Brain pericyte (primary cell): ENCODE results near the gene RAP1GDS1.

Experiments
- DNase-seq: peaks from one replicate; pipeline ENCODE4 v3.0.0-alpha.2; 2012; ENCODE audit warnings: low read depth, low spot score

The RAP1GDS1 gene, protein sequence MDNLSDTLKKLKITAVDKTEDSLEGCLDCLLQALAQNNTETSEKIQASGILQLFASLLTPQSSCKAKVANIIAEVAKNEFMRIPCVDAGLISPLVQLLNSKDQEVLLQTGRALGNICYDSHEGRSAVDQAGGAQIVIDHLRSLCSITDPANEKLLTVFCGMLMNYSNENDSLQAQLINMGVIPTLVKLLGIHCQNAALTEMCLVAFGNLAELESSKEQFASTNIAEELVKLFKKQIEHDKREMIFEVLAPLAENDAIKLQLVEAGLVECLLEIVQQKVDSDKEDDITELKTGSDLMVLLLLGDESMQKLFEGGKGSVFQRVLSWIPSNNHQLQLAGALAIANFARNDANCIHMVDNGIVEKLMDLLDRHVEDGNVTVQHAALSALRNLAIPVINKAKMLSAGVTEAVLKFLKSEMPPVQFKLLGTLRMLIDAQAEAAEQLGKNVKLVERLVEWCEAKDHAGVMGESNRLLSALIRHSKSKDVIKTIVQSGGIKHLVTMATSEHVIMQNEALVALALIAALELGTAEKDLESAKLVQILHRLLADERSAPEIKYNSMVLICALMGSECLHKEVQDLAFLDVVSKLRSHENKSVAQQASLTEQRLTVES

GRCh38 chr4:98260579-98261404 is at the start of gene RAP1GDS1:
RAP1GDS1 (plus strand) TSS chr4:98261384; CDS start chr4:98261566, 182 bp downstream.
- peak; percentile 93 for DNase-seq

DNA sequence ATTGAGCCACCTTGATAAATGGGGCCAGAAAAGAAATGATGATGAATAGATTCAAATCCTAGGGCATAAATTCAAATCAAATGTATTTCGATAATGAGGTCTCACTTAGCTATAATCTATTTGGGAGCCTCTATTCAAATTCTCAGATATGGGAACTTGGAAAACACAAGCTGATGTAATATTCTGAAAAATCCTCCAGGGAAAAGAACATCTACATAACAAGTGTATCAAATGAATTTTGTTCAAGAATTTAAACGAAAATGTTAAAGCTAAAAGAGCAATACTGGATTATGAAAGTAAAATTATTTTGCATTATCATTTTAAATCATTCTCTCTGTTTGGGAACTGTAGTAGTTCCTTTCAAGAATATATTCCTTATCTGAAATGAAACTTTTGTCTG is 38.9 kb upstream of the RAP1GDS1 start:
- DNase-seq = no peak

DNA sequence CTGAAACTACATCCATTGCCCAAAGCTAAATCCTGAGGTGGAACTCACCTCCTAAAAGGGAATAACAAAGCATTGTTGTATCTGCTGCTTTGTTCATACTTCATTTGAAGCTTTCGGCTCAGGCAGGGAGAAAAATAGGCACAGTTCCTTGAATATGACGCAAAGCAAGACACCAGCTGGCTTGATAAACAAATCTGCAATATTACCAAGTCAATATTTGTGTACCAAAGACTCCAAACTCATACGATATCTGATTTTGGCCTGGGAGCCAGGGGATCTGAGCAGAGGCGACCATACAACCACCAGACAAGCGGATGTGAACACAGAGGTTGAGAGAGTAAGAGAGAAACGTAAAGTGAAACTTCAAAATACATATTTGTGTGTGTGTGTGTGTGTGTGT is 34.8 kb upstream of the RAP1GDS1 start:
- DNase-seq = no peak

DNA sequence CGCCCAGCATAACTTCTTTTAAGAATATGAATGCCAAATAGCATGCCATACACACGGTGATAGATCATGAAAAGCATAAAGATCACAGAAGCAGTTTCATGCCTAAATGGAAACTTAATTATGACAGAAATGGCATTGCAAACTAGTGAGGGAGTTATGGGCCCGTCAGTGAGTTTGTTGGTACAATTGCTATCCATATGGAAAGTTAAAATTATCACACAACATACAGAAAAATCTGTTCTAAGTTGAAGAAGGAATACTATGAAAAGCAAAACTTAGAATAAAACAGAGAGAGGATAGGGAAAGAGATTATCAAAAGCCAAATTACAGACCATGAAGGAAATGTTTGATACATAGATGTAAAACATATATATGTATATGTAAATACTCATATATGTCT is 30.2 kb upstream of the RAP1GDS1 start:
- no peak for DNase-seq

DNA sequence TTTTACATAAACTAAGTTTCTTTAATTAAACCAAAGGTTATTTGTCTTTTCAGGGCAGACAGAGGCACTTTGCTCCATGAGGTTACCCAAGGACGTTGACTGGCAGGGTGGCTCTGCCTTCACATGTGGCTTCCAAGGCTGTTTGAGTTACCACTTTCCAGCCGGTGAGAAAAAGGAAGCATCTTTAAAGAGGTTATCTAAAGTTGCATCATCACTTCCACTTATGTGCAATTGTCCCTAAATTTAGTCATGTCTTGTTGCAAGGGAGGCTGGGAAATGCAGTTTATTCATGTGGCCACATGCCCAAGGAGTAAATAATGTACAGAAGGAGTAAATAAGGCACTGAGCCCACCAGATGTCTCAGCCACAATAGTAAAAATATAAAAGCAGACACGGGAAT is 29.0 kb upstream of the RAP1GDS1 start:
- no peak for DNase-seq

DNA sequence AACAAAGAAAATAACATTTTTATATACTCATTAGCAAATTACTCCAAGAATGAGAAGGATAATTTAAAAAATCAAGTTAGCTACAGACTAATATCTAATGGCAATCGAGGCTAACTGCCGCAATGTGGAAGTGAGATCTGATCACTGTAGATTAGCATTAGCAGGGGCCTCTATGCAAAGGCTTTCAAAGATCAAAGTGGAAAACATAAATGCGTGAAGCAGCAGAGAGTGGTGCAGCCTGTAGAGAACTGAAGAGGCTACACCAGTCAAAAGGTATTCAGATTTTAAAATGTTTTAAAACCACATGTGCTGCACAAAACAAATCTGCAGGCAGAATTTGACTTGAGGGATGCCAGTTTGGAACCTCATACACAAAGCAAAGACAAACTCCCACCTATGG is 24.0 kb upstream of the RAP1GDS1 start:
- no peak for DNase-seq

- DNase-seq = no peak
Observed at GRCh38 chr4:98242063-98242462, 19.1 kb upstream of the RAP1GDS1 start.

DNA sequence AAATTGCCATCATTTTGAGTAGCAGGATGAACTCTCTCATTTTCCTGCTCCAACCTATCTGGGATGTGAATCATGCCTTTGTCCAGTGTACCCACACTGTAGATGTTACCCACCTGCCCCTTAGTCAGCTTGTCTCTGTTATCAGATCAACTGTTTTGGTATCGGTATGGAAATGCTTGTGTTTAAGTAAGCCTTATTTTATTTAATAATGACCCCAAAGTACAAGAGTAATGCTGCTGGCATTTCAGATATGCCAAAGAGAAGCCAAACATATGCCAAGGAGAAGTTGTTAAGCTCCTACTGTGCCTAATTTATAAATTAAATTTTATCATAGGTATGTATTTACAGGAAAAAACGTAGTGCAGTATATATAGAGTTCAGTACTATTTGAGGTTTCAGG is 18.6 kb upstream of the RAP1GDS1 start:
- no peak for DNase-seq

GRCh38 chr4:98245226-98245625 is 16.0 kb upstream of the RAP1GDS1 start:
- DNase-seq = no peak

DNA sequence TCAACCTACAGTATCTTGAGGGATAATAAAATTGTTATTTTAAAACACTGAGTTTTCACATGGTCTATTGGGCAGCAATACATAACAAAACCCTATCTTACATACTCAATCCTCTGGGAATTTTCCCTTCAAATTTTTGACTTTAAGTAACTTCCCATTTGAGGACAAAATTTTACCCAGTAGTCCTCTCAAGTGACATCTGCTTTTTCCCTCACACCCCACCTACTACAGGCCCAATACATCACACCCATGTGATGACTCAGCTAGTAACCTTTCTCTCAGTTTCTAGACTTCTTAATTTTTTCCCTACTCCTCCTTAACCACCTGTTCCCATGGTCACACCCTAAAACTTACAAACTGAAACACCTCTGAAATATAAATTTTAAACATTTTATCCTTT is 12.2 kb upstream of the RAP1GDS1 start:
- no peak for DNase-seq

- no peak for DNase-seq
Observed at GRCh38 chr4:98249831-98250230, 11.4 kb upstream of the RAP1GDS1 start.

DNA sequence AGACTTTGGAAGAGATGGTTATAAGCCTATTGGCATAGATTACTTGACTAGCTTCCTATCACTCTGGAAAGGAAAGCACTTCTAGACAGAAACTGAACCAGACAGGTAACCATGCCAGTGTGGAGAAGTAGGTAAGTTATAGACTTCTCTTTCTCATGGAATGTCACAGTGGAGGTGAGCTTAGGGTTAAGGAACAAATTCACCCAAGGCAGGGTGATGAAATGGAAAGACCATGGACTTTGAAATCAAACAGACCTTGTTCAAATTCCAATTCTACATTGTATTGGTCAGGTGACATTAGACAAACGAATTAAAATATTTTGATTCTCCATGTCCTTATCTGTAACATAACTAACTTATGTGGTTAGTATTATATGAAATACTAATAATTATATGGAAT is 7.7 kb upstream of the RAP1GDS1 start:
- DNase-seq = no peak

DNA sequence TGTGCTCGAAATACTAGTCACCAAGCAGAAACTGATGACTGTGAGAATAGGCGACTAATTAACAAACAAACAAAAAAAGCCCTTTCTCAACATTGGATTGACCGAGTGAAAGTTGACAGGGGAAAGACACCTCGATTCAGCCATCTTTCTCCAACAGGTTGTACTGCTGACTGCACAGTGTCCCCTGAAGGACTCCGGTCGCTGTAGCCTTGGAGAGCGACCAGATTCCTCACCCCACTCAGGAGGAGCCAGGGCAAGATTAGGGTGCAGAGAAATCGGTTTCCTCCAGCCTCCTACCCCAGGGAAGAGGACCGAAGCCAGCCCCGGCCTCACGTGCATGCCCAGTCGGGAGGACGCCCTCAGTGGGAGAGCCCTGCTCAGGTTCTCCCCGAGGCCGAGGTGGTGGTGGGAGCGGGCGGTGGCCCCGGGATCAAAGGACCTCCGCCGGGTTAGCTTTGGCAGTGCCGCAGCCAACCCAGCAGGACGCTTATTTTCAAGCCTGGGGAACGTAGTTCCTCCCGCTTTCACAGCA is 1.1 kb upstream of the RAP1GDS1 start:
- DNase-seq = no peak

DNA sequence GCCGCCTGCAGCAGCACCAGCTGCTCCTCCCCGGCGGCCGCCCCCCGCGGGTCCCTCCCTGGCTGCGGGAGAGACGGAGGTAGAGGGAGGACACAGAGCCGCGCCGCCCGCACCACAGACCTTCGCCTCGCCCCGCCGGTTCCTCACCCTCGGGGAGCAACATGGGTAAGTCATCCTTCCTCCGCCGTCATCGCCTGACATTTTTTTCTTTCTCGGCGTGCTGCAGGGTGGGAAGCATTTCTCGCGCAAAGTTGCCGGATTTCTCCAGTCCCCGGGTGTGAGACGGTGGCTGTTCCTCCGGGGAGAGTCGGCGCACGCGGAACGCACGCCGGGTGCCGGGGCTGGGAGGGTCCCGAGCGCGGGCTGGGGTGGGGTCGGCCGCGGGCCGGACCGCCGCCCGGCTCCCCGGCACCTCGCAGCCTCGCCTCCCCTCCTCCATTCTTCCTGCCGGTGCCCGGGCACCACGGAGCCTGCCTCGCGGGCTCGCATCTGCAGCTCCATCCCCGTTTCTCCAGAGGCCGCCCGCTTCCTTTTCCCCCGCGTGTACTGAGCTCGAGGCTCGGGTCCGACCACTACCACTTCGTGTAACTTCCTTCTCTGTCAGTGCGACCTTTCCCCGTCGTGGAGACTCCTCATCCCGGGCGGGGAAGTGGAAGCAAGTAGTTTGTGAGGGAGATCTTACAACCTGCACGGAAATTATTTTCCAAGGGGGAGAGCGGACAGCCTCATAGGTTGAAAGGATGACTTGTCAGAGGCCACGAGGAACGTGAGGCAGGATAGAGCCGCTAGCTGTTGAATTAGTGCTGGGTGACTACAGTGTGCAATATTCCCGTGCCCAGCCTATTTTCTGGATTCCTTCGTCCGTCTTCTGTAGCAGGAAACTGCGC is 464 bp downstream of the RAP1GDS1 start:
- DNase-seq = peak; percentile 25

GRCh38 chr4:98262431-98262830 is 1.2 kb downstream of the RAP1GDS1 start:
- no peak for DNase-seq

- no peak for DNase-seq
Observed at GRCh38 chr4:98267498-98267897, 6.3 kb downstream of the RAP1GDS1 start.

DNA sequence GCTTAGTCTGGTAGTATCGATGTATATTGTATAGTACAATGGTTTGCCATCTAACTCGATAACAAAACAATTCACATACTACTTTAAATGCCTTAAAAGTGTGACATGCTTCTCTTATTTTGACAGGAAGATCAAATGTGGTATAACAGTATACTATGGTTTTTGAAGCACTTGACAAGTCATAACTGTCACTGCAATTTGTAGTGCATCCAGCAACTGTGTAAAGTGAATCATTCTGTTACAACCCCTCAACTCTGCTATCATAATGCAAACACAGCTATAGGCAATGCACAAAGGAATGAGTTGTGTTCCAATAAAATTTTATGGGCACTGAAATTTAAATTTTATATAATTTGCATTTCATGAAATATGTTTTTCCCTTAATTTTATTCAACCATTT is 14.0 kb downstream of the RAP1GDS1 start:
- DNase-seq = no peak

GRCh38 chr4:98283219-98284189 is 22.3 kb downstream of the RAP1GDS1 start:
- DNase-seq = no peak

- DNase-seq = no peak
Observed at GRCh38 chr4:98284640-98285046, 23.5 kb downstream of the RAP1GDS1 start.

DNA sequence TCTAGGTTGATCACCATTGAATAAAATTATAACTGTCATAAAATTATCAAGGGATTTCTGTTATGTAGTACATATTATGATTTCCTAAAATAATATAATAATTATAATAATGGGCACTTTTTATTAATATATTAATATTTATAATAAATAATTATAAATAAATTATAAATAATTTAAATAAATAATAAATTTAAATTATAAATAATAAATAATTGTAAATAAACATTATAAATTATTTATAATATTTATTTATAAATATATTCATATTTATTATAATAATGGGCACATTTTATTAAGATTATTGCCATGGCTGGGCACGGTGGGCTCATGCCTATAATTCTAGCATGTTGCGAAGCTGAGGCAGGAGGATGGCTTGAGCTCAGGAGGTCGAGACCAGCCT is 24.5 kb downstream of the RAP1GDS1 start:
- DNase-seq = no peak
